NB4 (cell line): Measurements from ENCODE around the gene FGA.

Experiments
- DNase-seq: peaks from one replicate; pipeline ENCODE4 v3.0.0; 2010; ENCODE audit warnings: low read depth
- H3K4me3 ChIP-seq: one replicate; pipeline ENCODE4 v1.5.1; 2011; ENCODE audit warnings: mild to moderate bottlenecking, low read depth, low read length, moderate library complexity
- MYC ChIP-seq: IDR thresholded peaks from 2 replicates; pipeline ENCODE4 v1.6.1; 2011; ENCODE audit warnings: low read depth, low read length
- POLR2A ChIP-seq: IDR thresholded peaks from 2 replicates; pipeline ENCODE4 v1.6.1; 2011; ENCODE audit warnings: mild to moderate bottlenecking; ENCODE audit not compliant: insufficient read length; ENCODE audit errors: extremely low read depth
- TF ChIP-seq, protein P1 (sequence below): IDR thresholded peaks from one replicate; pipeline ENCODE4 v1.5.1; 2012; ENCODE audit warnings: low read depth, low read length
- TF ChIP-seq, protein P2 (sequence below): IDR thresholded peaks from 2 replicates; pipeline ENCODE4 v1.6.1; 2011; ENCODE audit warnings: low read depth, low read length

FGA gene

GRCh38 chr4:154593868-154594267 lies 3.3 kb upstream of the FGA start:
- DNase-seq = no peak
- H3K4me3 ChIP-seq = no peak overlapping the region
- no peak for TF ChIP-seq MYC
- TF ChIP-seq, protein P1, sequence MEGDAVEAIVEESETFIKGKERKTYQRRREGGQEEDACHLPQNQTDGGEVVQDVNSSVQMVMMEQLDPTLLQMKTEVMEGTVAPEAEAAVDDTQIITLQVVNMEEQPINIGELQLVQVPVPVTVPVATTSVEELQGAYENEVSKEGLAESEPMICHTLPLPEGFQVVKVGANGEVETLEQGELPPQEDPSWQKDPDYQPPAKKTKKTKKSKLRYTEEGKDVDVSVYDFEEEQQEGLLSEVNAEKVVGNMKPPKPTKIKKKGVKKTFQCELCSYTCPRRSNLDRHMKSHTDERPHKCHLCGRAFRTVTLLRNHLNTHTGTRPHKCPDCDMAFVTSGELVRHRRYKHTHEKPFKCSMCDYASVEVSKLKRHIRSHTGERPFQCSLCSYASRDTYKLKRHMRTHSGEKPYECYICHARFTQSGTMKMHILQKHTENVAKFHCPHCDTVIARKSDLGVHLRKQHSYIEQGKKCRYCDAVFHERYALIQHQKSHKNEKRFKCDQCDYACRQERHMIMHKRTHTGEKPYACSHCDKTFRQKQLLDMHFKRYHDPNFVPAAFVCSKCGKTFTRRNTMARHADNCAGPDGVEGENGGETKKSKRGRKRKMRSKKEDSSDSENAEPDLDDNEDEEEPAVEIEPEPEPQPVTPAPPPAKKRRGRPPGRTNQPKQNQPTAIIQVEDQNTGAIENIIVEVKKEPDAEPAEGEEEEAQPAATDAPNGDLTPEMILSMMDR = no peak
- no peak for TF ChIP-seq POLR2A
- TF ChIP-seq, protein P2, sequence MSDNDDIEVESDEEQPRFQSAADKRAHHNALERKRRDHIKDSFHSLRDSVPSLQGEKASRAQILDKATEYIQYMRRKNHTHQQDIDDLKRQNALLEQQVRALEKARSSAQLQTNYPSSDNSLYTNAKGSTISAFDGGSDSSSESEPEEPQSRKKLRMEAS = no peak

DNA sequence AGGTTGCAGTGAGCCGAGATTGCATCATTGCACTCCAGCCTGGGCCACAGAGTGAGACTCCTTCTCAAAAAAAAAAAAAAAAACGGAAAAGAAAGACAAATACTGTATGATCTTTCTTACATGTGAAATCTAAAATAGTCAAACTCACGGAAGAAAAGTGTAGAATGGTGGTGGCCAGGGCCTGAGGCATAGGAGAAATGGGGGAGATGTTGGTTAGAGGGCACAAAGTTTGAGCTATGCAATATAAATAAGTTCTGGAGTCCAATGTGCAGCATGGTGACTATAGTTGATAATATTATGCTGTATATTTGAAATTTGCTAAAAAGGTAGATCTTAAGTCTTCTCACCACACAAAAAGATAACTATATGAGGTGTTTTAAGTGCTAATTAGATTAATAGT lies 1.3 kb upstream of the FGA start:
- H3K4me3 ChIP-seq = no peak overlapping the region
- DNase-seq = no peak
- TF ChIP-seq, protein P1 = no peak
- TF ChIP-seq MYC = no peak

DNA sequence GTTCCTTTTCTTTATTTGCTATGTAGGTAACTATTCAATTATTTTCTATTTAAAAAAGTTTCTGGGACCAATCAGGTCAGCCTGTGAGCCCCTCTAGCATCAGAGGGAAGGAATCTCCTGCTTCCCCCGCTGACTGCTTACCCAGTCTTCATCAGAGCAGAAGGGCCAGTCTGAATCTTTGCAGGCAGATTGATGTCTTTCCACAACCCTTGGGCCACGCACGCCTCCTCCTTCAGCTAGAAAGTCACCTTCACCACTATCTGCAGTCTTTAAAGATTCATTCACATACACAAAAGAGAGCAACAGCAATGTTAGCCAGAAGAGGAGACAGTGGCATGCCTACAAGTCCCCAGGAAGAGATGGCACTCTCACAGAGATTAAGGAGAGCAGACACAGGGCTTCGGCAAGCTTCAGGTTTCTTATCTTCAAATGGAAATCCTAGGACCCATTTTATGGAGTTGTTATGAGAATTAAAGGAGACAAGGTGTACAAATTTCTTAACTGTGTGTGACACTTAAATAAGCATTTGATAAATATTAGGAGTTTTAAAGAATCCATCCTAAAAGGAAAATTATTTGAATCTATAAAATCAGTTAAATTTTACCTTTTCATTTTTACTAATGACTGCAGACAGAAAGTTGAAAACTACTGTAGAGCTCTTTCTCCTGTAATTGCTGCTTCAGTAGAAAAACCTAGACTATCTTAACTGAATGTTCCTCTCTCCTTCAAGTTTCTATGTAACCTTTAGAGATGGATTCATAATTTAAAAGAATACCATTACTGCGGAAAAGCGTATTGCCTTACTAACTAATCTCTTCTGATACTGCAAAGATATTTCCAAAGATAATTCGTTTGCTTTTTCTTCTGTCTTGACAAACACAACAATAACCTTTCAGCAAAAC lies 995 bp downstream of the FGA start:
- H3K4me3 ChIP-seq = no peak overlapping the region
- TF ChIP-seq, protein P2 = no peak
- TF ChIP-seq MYC (no peak), POLR2A (no peak)
- TF ChIP-seq, protein P1 = no peak
- no peak for DNase-seq

- no peak for DNase-seq
- H3K4me3 ChIP-seq = no peak overlapping the region
- no peak for TF ChIP-seq MYC
- TF ChIP-seq, protein P1 = no peak
- TF ChIP-seq POLR2A = no peak
- TF ChIP-seq, protein P2 = no peak
These were observed 2.3 kb downstream of the FGA start for GRCh38 chr4:154588198-154588597.

DNA sequence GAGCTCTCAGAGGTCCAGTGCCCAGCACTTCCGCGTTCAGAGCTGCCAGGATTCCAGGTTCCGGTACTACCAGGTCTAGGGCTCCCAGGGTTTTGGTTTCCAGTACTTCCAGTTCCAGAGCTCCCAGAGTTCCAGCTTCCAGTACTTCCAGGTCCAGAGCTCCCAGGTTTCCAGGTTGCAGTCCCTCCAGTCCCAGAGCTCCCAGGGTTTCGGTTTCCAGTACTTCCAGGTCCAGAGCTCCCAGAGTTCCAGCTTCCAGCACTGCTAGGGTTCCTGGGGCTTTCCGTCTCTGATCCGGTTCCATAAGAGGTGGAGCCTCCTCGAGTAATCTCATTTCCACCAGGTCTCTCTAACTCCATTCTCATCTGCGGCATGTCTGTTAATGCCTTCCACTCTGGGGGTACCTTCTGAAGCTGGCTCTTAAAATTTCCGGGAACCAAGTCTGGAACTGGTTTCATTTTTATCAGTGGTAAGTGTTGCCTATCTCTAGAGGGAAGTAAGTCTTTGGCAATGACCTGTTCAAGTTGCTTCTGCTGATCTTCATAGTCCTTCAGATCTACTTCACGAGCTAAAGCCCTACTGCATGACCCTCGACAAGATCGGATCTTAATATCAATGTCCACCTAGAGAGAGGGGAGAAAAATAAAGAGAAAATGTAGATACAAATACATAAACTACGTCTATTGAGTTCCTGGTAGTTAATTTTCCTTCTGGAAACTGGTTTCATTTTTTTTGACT lies 4.1 kb downstream of the FGA start:
- no peak for DNase-seq
- TF ChIP-seq POLR2A (no peak), MYC (no peak)
- TF ChIP-seq, protein P1 = no peak
- TF ChIP-seq, protein P2 = no peak
- H3K4me3 ChIP-seq = no peak overlapping the region
